Gastroesophageal sphincter (tissue), 4 donors: ENCODE results near the gene MCM9. TPM values are rescaled to one million over a fixed set of nuclear protein-coding genes. Genes with fewer than 3 reads are reported as not detected.

Experiments
- ATAC-seq: fragments of 150-250 bp; one replicate; pipeline ENCODE4 v1.9.1; 2016; ENCODE audit warnings: mild to moderate bottlenecking, moderate library complexity
- H3K27ac ChIP-seq, 4 donors: fragments of 200-600 bp; sonication (generic) in 3 of 4; 1 replicate in 3 of 4; 2 replicates in 1 of 4; pipeline ENCODE4 v1.5.1; 2016 to 2019
- H3K27me3 ChIP-seq: fragments of 200-600 bp; sonication (generic); one replicate; pipeline ENCODE4 v1.5.1; 2019
- H3K36me3 ChIP-seq, 2 donors: fragments of 200-600 bp; sonication (generic); one replicate each; pipeline ENCODE4 v1.5.1; 2019; ENCODE audit warnings: control low read depth in 1 of 2
- H3K4me1 ChIP-seq, 3 donors: fragments of 200-600 bp; sonication (generic); 1 replicate in 2 of 3; 2 replicates in 1 of 3; pipeline ENCODE4 v1.5.1; 2016 to 2019; ENCODE audit warnings: control low read depth in 2 of 3
- H3K4me3 ChIP-seq, 2 donors: fragments of 200-600 bp; sonication (generic); one replicate each; pipeline ENCODE4 v1.5.1; 2019; ENCODE audit warnings: mild to moderate bottlenecking in 1 of 2, moderate library complexity in 1 of 2
- H3K9me3 ChIP-seq, 3 donors: fragments of 200-600 bp; sonication (generic); one replicate each; pipeline ENCODE4 v1.5.1; 2017 to 2019; ENCODE audit warnings: control low read depth in 2 of 3
- CTCF ChIP-seq, 4 experiments: fragments of 200-600 bp in 2 of 4; fragments of 450-650 bp in 2 of 4; sonication (generic) in 1 of 4; IDR thresholded peaks; one replicate each; pipeline ENCODE4 v1.5.1; 2017 to 2019; ENCODE audit warnings: antibody characterized with exemption in 4 of 4, mild to moderate bottlenecking in 2 of 4, moderate library complexity in 2 of 4
- EP300 ChIP-seq: sonication (generic); formaldehyde crosslinking; IDR thresholded peaks from one replicate; pipeline ENCODE4 v1.6.1; 2017; ENCODE audit warnings: antibody characterized with exemption, mild to moderate bottlenecking
- POLR2A ChIP-seq, 2 donors: fragments of 450-650 bp; IDR thresholded peaks; one replicate each; pipeline ENCODE4 v1.6.1; 2017; ENCODE audit warnings: antibody characterized with exemption in 2 of 2, mild to moderate bottlenecking in 2 of 2, moderate library complexity in 1 of 2
- POLR2AphosphoS5 ChIP-seq: sonication (generic); formaldehyde crosslinking; IDR thresholded peaks from one replicate; pipeline ENCODE4 v1.6.1; 2017; ENCODE audit warnings: antibody characterized with exemption
- WGBS, 2 donors: methylation state at CpG; one replicate each; pipeline ENCODE4 v1.1.5; 2018; ENCODE audit warnings: low coverage in 1 of 2; 5-methylcytosine and 5-hydroxymethylcytosine counted together
- total RNA-seq, 4 donors: library from RNA; depleted of rRNA; stranded (reverse); fragments of >200 nt; gene quantifications; one replicate each; pipeline ENCODE4 v1.1.0, GENCODE V29; 2016

Gene MCM9
- total RNA-seq, 4 donors from 2014 or later = 7.7 to 25.7 (median 16.8) TPM

GRCh38 chr6:118859517-118860064 lies 75.4 kb downstream of the MCM9 start:
- H3K27ac ChIP-seq = no peak overlapping the region
- WGBS, 2 donors = 71 to 81% methylated on average over 3 of the region's 3 CpGs
- H3K9me3 ChIP-seq = peaks cover 0 to 5% (median 0%) of the 10 kb centered on the region in 3 donors
- H3K27me3 ChIP-seq = no peaks in the 10 kb centered on the region
- no peak for ATAC-seq
- H3K4me1 ChIP-seq = peaks cover 0 to 4% (median 3%) of the 10 kb centered on the region in 3 donors
- H3K4me3 ChIP-seq = no peak overlapping the region
- TF ChIP-seq EP300 = no peak
- no peak for TF ChIP-seq CTCF (IDR thresholded peaks at IDR 0.05)
- TF ChIP-seq POLR2A (IDR thresholded peaks at IDR 0.05) = no peak
- TF ChIP-seq POLR2AphosphoS5 = no peak
- peaks cover 0 to 9% of the 10 kb centered on the region in 2 donors for H3K36me3 ChIP-seq

- no peak overlapping the region for H3K27ac ChIP-seq
- H3K4me1 ChIP-seq = no peaks in the 10 kb centered on the region
- ATAC-seq = no peak
- no peak for TF ChIP-seq POLR2A (IDR thresholded peaks at IDR 0.05)
- no peak for TF ChIP-seq POLR2AphosphoS5
- TF ChIP-seq CTCF (IDR thresholded peaks at IDR 0.05) = no peak
- TF ChIP-seq EP300 = no peak
- 95 to 98% methylated on average over 4 of the region's 4 CpGs for WGBS, 2 donors
- peaks cover 0 to 8% of the 10 kb centered on the region in 2 donors for H3K36me3 ChIP-seq
- no peaks in the 10 kb centered on the region for H3K27me3 ChIP-seq
- H3K9me3 ChIP-seq = peaks cover 0 to 5% (median 0%) of the 10 kb centered on the region in 3 donors
- H3K4me3 ChIP-seq = no peak overlapping the region
These were observed 78.7 kb downstream of the MCM9 start for GRCh38 chr6:118856301-118856700.

- Histone ChIP-seq H3K36me3 (no peaks in the 10 kb centered on the region), H3K4me3 (no peak overlapping the region), H3K27ac (no peak overlapping the region), H3K27me3 (no peaks in the 10 kb centered on the region), H3K9me3 (no peaks in the 10 kb centered on the region), H3K4me1 (no peaks in the 10 kb centered on the region)
- TF ChIP-seq EP300 = no peak
- TF ChIP-seq CTCF (IDR thresholded peaks at IDR 0.05) = no peak
- no peak for TF ChIP-seq POLR2AphosphoS5
- TF ChIP-seq POLR2A (IDR thresholded peaks at IDR 0.05) = no peak
- WGBS, 2 donors = 100% methylated on average over 4 to 5 of the region's 5 CpGs
- no peak for ATAC-seq
These were observed 81.6 kb downstream of the MCM9 start for GRCh38 chr6:118853408-118853807.

GRCh38 chr6:118844915-118845314 lies 90.0 kb downstream of the MCM9 start:
- 83 to 87% methylated on average over 3 of the region's 3 CpGs for WGBS, 2 donors
- no peak overlapping the region for H3K27ac ChIP-seq
- no peaks in the 10 kb centered on the region for H3K4me1 ChIP-seq
- H3K27me3 ChIP-seq = no peaks in the 10 kb centered on the region
- ATAC-seq = no peak
- no peak for TF ChIP-seq CTCF (IDR thresholded peaks at IDR 0.05)
- TF ChIP-seq EP300 = no peak
- no peak for TF ChIP-seq POLR2A (IDR thresholded peaks at IDR 0.05)
- no peak for TF ChIP-seq POLR2AphosphoS5
- H3K4me3 ChIP-seq = no peak overlapping the region
- H3K9me3 ChIP-seq = no peaks in the 10 kb centered on the region
- H3K36me3 ChIP-seq = no peaks in the 10 kb centered on the region

- H3K4me3 ChIP-seq = no peak overlapping the region
- WGBS, 2 donors = 68 to 83% methylated on average over 2 to 4 of the region's 4 CpGs
- no peaks in the 10 kb centered on the region for H3K27me3 ChIP-seq
- no peaks in the 10 kb centered on the region for H3K4me1 ChIP-seq
- ATAC-seq = no peak
- TF ChIP-seq EP300 (no peak), CTCF (IDR thresholded peaks at IDR 0.05) (no peak), POLR2AphosphoS5 (no peak), POLR2A (IDR thresholded peaks at IDR 0.05) (no peak)
- H3K27ac ChIP-seq = no peak overlapping the region
- H3K9me3 ChIP-seq = no peaks in the 10 kb centered on the region
- H3K36me3 ChIP-seq = no peaks in the 10 kb centered on the region
These were observed 91.1 kb downstream of the MCM9 start for GRCh38 chr6:118843685-118844390.
